Activated CD8-positive, alpha-beta memory T cell treated with anti-CD3 and anti-CD28 coated beads, Interleukin-2, amount 50 U/mL, for 24 hours (primary cell): Measurements from ENCODE around the gene ROCK1.
"Not testable (repeated sequence)": the region's sequence is repeated elsewhere in the genome, so short reads cannot be mapped to it uniquely, and the experiment has no call there.

Experiments
- DNase-seq: peaks from one replicate; pipeline ENCODE4 v3.0.0-alpha.2; 2020; ENCODE audit errors: extremely low read depth

The ROCK1 gene

GRCh38 chr18:21052385-21052784 lies 59.2 kb downstream of the ROCK1 start:
- DNase-seq: no peak

DNA sequence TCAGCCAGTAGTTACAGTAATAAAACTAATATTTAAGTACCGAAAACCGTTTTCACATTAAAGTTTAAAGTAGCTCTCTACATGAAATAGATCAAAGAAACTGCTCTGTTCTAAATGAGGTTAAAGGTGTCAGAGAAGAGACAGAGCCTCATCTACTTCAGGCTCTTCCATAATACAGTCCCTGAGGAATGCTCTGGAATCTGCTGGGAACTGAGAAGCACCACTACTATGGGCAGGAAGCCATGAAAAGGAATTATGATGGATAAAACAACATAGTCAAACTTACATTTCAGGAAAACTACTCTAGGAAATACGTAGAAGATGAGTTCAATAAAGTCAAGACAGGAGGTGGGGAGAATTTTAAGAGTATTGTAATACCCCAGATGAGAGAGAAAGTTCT lies 60.0 kb downstream of the ROCK1 start:
- DNase-seq: no peak

- DNase-seq: no peak
These were observed 62.3 kb downstream of the ROCK1 start for GRCh38 chr18:21049306-21049705.

DNA sequence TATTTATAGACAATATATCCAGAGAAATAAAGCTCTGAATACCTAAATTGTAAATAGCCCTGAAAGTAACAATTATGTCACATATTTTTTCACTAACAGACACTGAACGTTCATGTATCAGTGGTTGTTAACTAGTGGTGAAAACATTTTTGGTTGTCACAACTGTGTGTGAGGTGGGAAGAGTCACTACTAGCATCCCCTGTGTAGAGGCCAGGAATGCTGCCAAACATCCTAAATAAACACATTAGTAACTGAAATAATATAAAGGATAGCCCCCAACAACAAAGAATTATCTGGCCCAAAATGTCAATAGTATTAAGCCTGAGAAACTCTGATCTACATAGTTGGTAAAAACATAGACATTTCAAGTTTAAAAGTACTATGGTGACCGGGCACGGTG lies 64.5 kb downstream of the ROCK1 start:
- no peak for DNase-seq

DNA sequence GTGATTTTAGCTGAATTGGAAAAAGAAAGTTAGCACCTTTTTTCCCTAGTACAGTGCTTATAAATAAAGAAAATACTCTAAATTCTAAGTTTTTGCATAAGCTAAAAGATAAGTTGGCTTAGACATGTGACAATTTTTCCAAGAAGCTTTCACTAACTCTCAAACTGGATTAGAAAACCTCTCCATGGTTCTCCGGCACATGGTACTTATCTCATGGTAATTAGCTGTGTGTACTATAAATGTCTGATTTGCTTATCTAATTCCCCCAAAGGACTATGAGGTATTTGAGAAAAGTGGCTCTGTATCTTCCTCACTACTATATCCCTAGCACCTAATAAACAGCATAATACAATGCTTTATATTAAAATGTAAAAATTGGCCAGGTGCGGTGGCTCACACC lies 71.1 kb downstream of the ROCK1 start:
- no peak for DNase-seq

GRCh38 chr18:21038201-21038600 lies 73.4 kb downstream of the ROCK1 start:
- DNase-seq: no peak

- DNase-seq: no peak
These were observed 79.8 kb downstream of the ROCK1 start for GRCh38 chr18:21031845-21032244.

GRCh38 chr18:21018257-21018656 lies 93.4 kb downstream of the ROCK1 start:
- not testable (repeated sequence) for DNase-seq

- no peak for DNase-seq
These were observed 99.3 kb downstream of the ROCK1 start for GRCh38 chr18:21012308-21012707.

- DNase-seq: no peak
These were observed 106.9 kb downstream of the ROCK1 start for GRCh38 chr18:21004726-21005125.

- no peak for DNase-seq
These were observed 110.9 kb downstream of the ROCK1 start for GRCh38 chr18:21000667-21001066.

GRCh38 chr18:20997371-20997770 lies 114.2 kb downstream of the ROCK1 start:
- DNase-seq: no peak

GRCh38 chr18:20996418-20996817 lies 115.2 kb downstream of the ROCK1 start:
- DNase-seq: no peak

DNA sequence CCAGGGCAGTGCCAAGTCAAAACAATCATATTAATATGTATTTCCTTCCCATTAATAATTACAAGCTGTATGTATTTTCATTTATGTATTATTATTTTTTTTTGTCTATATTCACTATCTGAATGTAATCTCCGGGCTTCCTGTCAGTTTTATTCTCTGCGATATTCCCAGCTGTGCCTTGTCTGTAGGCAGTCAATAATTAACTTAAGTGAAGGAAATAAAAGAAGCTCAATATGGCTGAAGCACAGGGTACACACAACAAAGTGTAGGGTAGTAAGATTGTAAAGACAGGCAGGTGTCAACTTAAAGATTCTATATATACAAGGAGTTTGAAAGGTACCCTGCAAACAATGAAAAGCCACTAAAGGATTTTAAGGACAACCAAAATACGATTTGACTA lies 122.9 kb downstream of the ROCK1 start:
- DNase-seq: no peak

- no peak for DNase-seq
These were observed 136.5 kb downstream of the ROCK1 start for GRCh38 chr18:20975077-20975476.

DNA sequence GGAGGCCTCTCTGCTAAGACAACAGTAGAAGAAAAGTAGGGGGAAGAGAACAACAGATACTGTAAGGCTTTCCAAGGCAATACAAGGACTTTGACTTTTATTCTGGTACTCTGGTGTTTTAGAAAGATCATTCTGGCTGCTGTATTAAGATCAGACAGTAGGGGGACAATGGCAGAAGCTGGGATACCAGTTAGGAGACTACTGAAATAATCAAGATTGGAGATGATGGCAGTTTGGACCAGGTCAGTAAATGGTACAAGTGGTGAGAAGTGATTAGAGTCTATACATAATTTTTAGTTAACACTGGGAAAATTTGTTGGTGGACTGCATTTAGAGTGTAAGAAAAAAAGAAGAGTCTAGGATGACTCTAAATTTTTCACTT lies 139.7 kb downstream of the ROCK1 start:
- no peak for DNase-seq

DNA sequence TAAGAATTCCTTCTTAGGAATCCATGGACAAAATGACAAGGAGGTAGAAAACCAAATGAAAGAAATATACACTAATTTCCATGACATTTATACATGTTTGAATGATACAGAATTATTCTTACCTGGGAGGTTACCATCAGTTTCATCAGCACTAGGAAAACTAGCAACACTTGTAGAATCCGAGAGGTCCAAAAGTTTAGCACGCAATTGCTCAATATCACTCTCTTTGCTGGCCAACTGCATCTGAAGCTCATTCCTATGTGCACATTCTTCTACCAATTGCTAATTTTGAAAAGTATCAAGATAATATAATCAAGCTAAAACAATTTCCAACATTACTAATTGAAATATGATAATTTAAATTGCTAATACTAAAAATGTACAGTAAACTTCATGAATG lies 144.8 kb downstream of the ROCK1 start:
- DNase-seq: no peak

GRCh38 chr18:20963027-20963426 lies 148.6 kb downstream of the ROCK1 start:
- no peak for DNase-seq

DNA sequence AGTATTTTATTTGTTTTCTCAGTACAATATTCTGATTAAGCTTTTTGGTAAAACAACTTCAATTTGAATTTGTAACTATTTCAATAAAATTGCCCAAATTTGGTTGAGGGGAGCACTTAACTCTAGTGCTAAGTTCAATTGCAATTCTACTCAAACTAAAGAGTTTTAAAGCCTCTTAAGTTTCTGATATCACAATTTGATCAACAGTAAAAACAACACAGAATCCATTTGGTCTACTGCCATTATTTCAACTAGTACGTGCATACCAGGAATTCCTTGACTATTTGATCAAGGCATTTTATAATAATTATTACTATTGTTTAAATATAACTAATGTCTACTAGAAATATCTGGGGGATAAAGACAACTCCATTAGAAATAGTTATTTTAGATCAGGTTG lies 150.9 kb downstream of the ROCK1 start:
- no peak for DNase-seq

- DNase-seq: not testable (repeated sequence)
These were observed 160.8 kb downstream of the ROCK1 start for GRCh38 chr18:20950827-20951226.
